MM.1S (cell line): ENCODE data around the gene PCCA.
"Not testable (repeated sequence)": the region's sequence is repeated elsewhere in the genome, so short reads cannot be mapped to it uniquely, and the experiment has no call there.

Experiments
- DNase-seq: peaks from one replicate; pipeline ENCODE4 v3.0.0-alpha.2; 2015
- H2AFZ ChIP-seq: fragments of 300-600 bp; sonication (generic); 2 replicates; pipeline ENCODE4 v1.6.0; 2016; ENCODE audit warnings: antibody characterized with exemption, low read length
- H3F3A ChIP-seq: fragments of 300-600 bp; sonication (generic); 2 replicates; pipeline ENCODE4 v1.6.1; 2016; ENCODE audit warnings: mild to moderate bottlenecking, antibody characterized with exemption, low read length, moderate library complexity, mixed read lengths; ENCODE audit not compliant: insufficient read depth
- H3K27ac ChIP-seq: fragments of 300-600 bp; sonication (generic); 2 replicates; pipeline ENCODE4 v1.5.1; 2016; ENCODE audit warnings: mild to moderate bottlenecking, low read length
- H3K27me3 ChIP-seq: fragments of 300-600 bp; sonication (generic); replicated peaks from 2 replicates; pipeline ENCODE4 v1.6.0; 2016; ENCODE audit warnings: low read length; ENCODE audit not compliant: insufficient read depth
- H3K36me3 ChIP-seq: fragments of 300-600 bp; sonication (generic); replicated peaks from 2 replicates; pipeline ENCODE4 v1.6.1; 2016; ENCODE audit warnings: mild to moderate bottlenecking, low read length, mixed read lengths; ENCODE audit not compliant: insufficient read depth
- H3K4me1 ChIP-seq: fragments of 300-600 bp; sonication (generic); 2 replicates; pipeline ENCODE4 v1.6.1; 2016; ENCODE audit warnings: low read length, mixed read lengths
- H3K4me2 ChIP-seq: fragments of 300-600 bp; sonication (generic); 2 replicates; pipeline ENCODE4 v1.6.0; 2016; ENCODE audit warnings: low read depth, low read length
- H3K4me3 ChIP-seq: fragments of 300-600 bp; sonication (generic); 2 replicates; pipeline ENCODE4 v1.5.1; 2016; ENCODE audit warnings: low read length, mixed read lengths
- H3K79me2 ChIP-seq: fragments of 300-600 bp; sonication (generic); 2 replicates; pipeline ENCODE4 v1.6.1; 2016; ENCODE audit warnings: mixed run types, low read length, mixed read lengths
- H3K9ac ChIP-seq: fragments of 300-600 bp; sonication (generic); 2 replicates; pipeline ENCODE4 v1.6.1; 2016; ENCODE audit warnings: low read length, mixed read lengths
- H3K9me2 ChIP-seq: fragments of 300-600 bp; sonication (generic); replicated peaks from 2 replicates; pipeline ENCODE4 v1.6.1; 2016; ENCODE audit warnings: mild to moderate bottlenecking, low read length, mixed read lengths; ENCODE audit not compliant: insufficient read depth
- H3K9me3 ChIP-seq: fragments of 300-600 bp; sonication (generic); replicated peaks from 2 replicates; pipeline ENCODE4 v1.6.1; 2016; ENCODE audit warnings: mild to moderate bottlenecking, low read length, mixed read lengths; ENCODE audit not compliant: insufficient read depth
- H4K20me1 ChIP-seq: fragments of 300-600 bp; sonication (generic); 2 replicates; pipeline ENCODE4 v1.6.1; 2016; ENCODE audit warnings: mild to moderate bottlenecking, low read length, moderate library complexity, mixed read lengths; ENCODE audit not compliant: insufficient read depth
- EZH2 ChIP-seq: fragments of 300-600 bp; sonication (generic); optimal IDR thresholded peaks from 2 replicates; pipeline ENCODE3; 2017; ENCODE audit warnings: low read depth, mild to moderate bottlenecking, antibody characterized with exemption, low read length, mixed read lengths
- EZH2phosphoT487 ChIP-seq: fragments of 300-600 bp; sonication (generic); IDR thresholded peaks from 2 replicates; pipeline ENCODE4 v1.6.1; 2018; ENCODE audit warnings: antibody characterized with exemption, low read length
- TF ChIP-seq, protein P1 (sequence below): fragments of 300-600 bp; sonication (generic); IDR thresholded peaks from 2 replicates; pipeline ENCODE4 v1.5.1; 2016; ENCODE audit warnings: antibody characterized with exemption, low read length, mixed read lengths

PCCA gene

DNA sequence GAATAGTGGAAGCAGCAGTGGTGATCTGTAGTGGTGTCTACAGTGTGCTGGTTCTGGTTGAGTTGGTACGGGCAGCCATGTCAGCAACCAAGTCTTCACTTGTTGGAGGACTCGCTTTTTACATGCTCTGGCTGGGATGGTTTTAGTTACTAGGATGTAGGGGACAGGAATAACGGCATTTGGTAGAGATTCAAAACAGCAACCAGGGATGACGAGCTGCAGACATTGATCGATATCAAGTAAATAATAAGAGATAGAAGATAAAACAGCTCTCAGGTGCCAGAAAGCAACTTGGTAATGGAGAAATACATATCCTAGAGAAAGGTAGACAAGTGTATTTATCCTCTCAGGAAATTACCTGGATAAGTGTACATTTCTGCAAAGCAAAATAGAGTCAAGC is 84.3 kb downstream of the PCCA start:
- Histone ChIP-seq H3K27ac (no peak overlapping the region), H3K4me1 (no peaks in the 10 kb centered on the region), H2AFZ (no peak overlapping the region), H3K9me3 (no peaks in the 10 kb centered on the region), H3K79me2 (no peaks in the 10 kb centered on the region), H3K4me2 (no peak overlapping the region), H3K9ac (no peak overlapping the region), H3K27me3 (no peaks in the 10 kb centered on the region), H3F3A (no peaks in the 10 kb centered on the region), H4K20me1 (no peaks in the 10 kb centered on the region), H3K9me2 (no peaks in the 10 kb centered on the region), H3K4me3 (no peak overlapping the region), H3K36me3 (no peaks in the 10 kb centered on the region)
- TF ChIP-seq, protein P1, sequence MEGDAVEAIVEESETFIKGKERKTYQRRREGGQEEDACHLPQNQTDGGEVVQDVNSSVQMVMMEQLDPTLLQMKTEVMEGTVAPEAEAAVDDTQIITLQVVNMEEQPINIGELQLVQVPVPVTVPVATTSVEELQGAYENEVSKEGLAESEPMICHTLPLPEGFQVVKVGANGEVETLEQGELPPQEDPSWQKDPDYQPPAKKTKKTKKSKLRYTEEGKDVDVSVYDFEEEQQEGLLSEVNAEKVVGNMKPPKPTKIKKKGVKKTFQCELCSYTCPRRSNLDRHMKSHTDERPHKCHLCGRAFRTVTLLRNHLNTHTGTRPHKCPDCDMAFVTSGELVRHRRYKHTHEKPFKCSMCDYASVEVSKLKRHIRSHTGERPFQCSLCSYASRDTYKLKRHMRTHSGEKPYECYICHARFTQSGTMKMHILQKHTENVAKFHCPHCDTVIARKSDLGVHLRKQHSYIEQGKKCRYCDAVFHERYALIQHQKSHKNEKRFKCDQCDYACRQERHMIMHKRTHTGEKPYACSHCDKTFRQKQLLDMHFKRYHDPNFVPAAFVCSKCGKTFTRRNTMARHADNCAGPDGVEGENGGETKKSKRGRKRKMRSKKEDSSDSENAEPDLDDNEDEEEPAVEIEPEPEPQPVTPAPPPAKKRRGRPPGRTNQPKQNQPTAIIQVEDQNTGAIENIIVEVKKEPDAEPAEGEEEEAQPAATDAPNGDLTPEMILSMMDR, result no peak
- no peak for TF ChIP-seq EZH2phosphoT487
- no peak for TF ChIP-seq EZH2
- DNase-seq, result no peak

DNA sequence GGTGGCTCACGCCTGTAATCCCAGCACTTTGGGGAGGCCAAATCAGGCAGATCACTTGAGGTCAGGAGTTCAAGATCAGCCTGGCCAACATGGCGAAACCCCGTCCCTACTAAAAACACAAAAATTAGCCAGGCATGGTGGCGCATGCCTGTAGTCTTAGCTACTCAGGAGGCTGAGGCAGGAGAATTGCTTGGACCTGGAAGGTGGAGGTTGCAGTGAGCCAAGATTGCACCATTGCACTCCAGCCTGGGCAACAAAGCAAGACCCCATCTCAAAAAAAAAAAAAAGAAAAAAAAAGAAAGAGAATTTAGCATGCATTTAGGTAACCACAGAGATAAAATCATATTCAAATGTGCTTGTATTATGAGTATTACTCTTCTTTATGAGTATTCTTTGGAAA is 85.6 kb downstream of the PCCA start:
- not testable (repeated sequence) for H3K4me2 ChIP-seq, DNase-seq, H3K27me3 ChIP-seq, H3K4me1 ChIP-seq, H4K20me1 ChIP-seq, H3K79me2 ChIP-seq, H3K36me3 ChIP-seq, H3K9me3 ChIP-seq, H3K4me3 ChIP-seq, H3K27ac ChIP-seq, H2AFZ ChIP-seq, H3K9ac ChIP-seq, H3F3A ChIP-seq, H3K9me2 ChIP-seq

DNA sequence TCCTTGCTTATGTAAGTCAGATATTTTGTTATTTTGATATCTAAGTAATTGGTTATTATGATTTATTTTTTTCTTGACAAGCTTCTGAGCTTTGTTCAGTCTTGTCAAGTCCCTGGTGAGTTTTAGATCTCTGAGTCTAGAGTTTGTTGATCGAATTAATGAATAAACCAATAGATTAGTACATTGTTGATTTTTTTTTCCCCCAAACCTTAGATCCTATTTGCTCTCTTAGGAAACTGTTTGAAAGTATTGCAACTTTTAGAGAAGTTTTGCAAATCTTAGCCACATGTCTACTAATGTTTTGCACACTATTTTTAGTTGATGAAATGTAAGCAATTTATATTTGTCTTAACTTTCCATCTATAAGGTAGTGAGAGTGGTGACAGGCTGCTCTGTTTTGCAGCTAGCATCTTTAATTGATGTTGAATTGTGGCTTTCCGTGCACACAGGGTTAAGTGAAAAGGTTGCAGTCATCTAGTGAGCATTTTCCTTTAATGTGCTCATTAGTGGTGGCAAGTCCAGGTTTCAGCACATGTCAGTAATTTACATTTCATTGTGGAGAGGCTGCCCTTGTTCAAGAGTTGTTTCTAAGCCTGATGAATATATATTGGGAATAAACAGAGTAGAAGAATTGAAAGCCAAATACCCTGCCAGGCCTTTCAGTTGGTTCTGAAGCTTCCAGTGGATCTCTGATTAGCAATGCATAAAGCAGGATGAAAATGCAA is 86.3 kb downstream of the PCCA start:
- Histone ChIP-seq H3K4me3 (no peak overlapping the region), H4K20me1 (no peaks in the 10 kb centered on the region), H3K9ac (no peak overlapping the region), H3K9me3 (no peaks in the 10 kb centered on the region), H3K36me3 (no peaks in the 10 kb centered on the region), H3K4me2 (no peak overlapping the region), H3K27ac (no peak overlapping the region), H3K27me3 (no peaks in the 10 kb centered on the region), H3K79me2 (no peaks in the 10 kb centered on the region), H3K4me1 (no peaks in the 10 kb centered on the region), H3K9me2 (no peaks in the 10 kb centered on the region), H2AFZ (no peak overlapping the region), H3F3A (no peaks in the 10 kb centered on the region)
- no peak for DNase-seq
- TF ChIP-seq, protein P1, result no peak
- TF ChIP-seq EZH2phosphoT487, result no peak
- TF ChIP-seq EZH2, result no peak

DNA sequence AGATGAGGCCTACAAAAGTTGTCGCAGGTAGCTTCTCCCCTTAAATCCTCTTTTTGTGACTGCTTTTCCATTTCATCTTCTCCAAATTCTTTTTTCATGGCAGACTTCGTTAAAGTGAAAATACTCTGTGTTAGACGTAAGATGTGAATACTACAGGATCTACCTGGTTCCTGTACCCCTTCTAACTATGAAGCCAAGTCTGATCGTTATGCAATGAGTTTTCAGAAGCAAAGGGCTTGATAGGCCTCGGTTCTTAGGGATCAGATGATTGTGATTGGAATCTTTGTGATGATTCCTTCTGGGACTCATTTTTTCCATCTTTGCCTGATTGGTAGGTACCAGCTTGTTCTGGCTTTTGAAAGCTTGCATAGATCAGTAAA is 86.9 kb downstream of the PCCA start:
- H3K79me2 ChIP-seq, result no peaks in the 10 kb centered on the region
- H3K4me2 ChIP-seq, result no peak overlapping the region
- TF ChIP-seq EZH2 (no peak), EZH2phosphoT487 (no peak)
- TF ChIP-seq, protein P1, result no peak
- H3F3A ChIP-seq, result no peaks in the 10 kb centered on the region
- no peak for DNase-seq
- no peaks in the 10 kb centered on the region for H3K4me1 ChIP-seq
- no peaks in the 10 kb centered on the region for H3K36me3 ChIP-seq
- H3K9ac ChIP-seq, result no peak overlapping the region
- no peaks in the 10 kb centered on the region for H3K9me3 ChIP-seq
- H3K27ac ChIP-seq, result no peak overlapping the region
- no peaks in the 10 kb centered on the region for H3K27me3 ChIP-seq
- H4K20me1 ChIP-seq, result no peaks in the 10 kb centered on the region
- H3K9me2 ChIP-seq, result no peaks in the 10 kb centered on the region
- H2AFZ ChIP-seq, result no peak overlapping the region
- H3K4me3 ChIP-seq, result no peak overlapping the region
